Left renal cortex interstitium (tissue), 4 donors: ENCODE measurements around the gene BRCC3. TPM values are rescaled to one million over a fixed set of nuclear protein-coding genes. Genes with fewer than 3 reads are reported as not detected.

Experiments used
- DNase-seq, 4 donors: peaks; one replicate each; pipeline ENCODE4 v3.0.0-alpha.2; 2013; ENCODE audit warnings: low read depth in 4 of 4, low spot score in 2 of 4, missing footprints in 1 of 4
- polyA plus RNA-seq, 4 donors: library from polyadenylated mRNA; unstranded; fragments of 120-200 nt; gene quantifications; one replicate each; pipeline ENCODE4 v1.2.1, GENCODE V29; 2013; ENCODE audit not compliant: insufficient read length in 4 of 4

Gene BRCC3
- polyA plus RNA-seq, 4 donors: 25.1 to 30.5 (median 27.6) TPM

DNA sequence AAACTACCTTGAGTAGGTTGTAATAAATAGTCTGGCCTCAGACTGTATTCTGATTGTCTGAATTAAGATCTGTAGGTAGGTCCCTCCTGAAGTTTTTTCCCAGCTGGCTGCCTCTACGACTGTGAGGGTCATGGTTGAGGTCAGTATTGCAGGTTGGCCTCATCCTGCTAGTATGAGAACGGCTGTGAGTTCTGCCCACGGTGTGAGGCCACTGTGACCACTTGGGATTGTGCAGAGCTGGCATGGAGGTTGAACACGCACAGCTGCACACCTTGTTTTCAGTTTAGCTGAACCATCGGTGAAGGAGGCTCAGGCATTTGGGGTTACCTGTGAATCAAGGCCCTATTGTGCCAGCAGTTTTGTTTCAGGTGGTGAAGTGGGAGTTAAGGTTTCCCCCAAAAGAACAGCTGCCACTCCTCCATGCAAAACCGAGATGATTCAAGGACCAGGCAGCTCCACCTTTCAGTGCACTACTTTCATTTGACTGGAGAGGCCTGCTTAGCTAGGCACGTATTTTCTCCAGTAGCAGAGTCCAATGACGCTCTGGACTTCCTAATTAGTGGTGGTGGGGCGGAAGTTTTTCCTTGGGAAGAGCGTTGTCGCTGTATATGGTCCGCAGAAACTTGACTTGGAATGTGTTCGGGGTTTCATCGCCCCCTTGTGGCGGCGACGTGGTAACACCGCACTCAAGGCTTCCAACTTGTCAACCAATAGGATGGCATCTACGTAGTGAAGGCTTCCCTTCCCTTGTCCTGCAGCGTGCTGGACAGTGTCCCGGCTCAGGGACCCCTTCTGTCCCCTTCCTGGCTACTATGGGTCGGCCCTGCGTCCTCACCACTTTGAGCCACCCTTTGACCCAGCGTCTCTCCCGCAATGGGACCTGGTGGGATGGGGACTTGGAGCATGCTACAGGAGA is 14.2 kb upstream of the BRCC3 start:
- peak in 3 of 4 donors; percentile 34 to 53 (median 50) for DNase-seq

DNA sequence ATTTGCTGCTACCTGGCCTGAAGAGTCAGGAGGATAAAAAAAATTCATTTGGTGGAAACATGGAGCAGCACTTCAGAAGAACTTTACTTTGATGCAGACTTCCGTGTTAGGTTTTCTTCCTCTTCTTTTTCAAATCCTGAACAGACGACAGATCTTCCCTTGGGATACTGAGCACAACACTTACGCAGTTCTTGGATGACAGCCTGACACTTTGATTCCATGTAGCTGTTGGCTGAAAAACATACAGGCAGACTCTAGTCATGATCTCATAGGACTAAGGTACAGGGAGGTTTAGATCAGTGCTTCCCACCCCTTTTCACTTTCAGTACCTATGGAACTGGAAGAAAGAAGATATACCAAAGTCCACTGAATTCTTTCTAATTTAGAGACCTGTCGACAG is 9.5 kb upstream of the BRCC3 start:
- DNase-seq: no peak

DNA sequence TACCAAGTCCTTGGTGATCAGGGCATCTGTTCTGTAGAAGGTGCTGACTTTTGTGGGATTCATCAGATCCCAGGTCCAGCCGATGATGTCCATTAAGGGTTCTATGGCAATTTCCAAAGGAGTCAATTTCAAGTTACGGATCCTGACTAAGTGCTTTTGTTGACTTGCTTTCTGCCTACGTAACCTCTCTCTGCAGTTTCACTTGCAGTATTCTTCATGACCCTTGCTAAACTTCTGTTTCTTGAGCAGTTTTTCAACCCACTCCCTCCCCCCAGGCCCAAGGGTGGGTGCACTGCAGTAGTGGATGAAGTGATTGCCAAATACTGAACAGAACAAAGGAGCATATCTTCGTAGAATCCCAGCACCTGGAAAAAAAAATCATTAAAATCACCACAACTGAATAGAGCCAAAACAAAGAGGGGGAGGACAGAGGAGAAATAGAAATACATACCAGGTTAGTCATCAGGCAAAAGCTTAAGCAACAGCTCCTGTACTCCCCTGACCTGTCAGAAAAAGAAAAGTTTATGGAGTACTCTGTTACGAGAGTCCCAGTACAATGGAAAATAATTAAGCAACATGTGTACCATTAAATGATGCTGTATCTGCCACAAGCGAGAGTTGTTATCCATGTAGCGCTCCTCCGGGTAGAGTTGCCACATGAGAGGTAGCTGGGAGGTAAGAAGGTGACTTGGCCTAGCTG is 6.1 kb upstream of the BRCC3 start:
- no peak for DNase-seq

DNA sequence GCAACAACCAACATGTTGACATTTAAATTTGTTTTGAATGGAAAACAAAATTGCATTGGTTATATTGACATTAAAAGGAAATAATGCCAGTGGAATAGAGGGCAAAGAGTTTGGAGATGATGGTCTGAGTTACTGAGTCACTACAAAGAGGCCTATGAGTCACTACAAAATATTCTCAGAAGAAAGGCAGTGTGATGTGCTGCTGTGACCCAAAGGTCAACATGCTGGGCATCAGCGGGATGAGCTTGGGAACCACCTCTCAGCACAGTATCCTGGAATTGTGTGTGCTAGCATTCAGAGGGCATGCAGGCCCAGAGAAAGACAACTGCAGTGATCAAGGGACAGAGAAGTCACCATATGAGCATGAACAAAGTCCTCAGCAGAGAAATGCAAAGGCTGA is 3.1 kb upstream of the BRCC3 start:
- no peak for DNase-seq

DNA sequence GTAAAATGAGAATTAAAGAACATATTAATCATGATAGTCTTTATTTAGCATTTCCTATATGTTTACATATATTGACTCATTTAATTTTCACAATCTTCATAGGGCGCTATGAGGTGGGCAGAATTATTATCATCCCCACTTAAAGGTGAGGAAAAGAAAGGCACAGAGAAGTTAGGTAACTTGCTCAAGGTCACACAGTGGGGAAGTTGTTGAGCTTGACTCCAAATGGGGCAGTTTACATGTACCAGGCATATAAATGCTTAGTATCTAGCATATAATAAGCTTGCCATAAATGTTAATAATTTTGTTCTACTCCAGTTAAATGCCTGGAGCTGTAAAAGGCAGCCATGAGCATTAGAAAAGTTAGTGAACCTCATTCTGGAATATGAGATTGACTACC is 1.9 kb upstream of the BRCC3 start:
- DNase-seq: no peak

DNA sequence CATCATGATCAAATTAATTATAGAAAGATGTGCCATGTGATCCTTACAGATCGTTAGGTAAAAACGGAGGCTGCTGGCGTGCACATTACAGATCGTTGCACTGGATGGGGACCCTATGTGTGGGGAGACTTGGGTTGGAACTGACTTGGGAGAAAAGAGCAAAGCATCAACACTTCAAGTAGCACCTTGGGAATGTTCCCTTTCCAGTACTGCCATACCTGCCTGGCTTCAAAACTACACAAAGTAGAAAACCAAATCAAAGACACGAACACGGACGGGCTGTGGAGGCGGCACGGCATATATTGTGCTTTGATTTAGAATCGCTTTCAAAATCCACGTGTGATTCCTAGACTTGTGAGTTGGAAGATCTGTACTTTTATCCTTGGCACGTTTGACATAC is 1.3 kb upstream of the BRCC3 start:
- DNase-seq: no peak

DNA sequence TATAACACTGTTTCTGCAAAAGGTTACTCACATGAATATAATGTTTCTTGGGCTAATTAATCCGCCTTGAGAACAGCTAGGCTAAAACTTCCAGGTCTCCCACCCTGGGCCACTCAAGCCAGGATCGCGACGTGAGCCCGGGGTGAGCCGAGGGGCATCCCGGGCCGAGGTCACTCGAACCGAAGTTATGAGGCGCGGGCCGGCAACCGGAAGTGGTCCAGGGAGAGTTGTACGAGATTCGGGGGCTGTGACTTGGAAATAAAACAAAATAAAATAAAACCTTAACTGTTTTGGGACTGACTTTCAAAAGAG is 689 bp upstream of the BRCC3 start:
- peak in 1 of 4 donors; percentile 22 for DNase-seq

DNA sequence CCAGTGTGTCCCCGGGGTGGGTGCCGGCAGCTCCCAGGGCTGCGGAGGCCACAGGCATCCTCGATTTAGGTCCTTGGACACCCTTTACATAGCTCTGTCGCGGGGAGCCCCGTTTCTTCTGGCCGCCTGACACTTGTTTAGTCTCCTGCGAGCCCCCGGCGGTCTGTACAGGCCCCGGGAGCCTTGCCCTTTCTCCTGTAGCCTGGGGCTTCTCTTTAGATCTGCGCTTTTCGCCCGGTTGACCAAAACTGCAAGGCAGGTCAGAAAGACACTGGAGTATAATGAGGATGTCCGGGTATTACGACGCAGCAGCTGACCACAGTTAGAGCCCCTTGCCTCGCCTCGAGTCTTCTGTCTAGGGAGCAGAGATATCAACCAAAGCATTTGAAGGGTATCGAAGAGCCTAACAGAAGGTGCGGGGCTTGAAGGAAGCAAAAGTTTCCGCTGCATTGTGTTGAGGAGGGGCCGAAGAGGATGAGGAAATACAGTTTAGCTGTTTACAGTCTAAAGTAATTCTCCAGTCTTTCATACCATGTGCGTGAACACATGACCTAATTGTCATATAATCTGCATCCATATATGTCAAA is 479 bp downstream of the BRCC3 start:
- DNase-seq: no peak

DNA sequence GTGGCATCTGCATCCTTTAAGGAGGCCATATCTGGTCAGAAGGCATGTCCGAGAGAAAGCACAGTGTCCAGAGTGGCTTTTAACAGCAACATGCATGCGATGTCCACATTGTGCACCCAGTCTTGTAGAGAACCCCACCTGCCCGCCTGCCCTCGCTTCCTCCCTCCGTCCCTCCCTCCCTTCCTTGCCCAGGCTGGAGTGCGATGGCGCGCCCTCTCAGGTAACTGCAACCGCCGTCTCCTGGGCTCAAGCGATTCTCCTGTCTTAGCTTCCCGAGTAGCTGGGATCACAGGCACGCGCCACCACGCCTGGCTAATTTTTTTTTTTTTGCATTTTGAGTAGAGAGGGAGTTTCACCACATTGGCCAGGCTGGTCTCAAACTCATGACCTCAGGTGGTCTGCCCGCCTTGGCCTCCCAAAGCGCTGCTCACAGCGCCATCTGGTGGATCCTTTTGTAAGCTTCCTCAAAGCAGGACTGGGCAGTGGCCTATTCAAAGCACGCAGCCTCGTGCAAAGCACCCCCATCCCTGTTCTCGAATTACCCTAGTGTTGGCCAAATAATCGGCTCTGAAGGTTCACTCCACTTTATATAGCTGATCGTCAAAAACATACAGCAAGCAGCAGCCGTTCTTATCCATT is 15.0 kb downstream of the BRCC3 start:
- DNase-seq: no peak

DNA sequence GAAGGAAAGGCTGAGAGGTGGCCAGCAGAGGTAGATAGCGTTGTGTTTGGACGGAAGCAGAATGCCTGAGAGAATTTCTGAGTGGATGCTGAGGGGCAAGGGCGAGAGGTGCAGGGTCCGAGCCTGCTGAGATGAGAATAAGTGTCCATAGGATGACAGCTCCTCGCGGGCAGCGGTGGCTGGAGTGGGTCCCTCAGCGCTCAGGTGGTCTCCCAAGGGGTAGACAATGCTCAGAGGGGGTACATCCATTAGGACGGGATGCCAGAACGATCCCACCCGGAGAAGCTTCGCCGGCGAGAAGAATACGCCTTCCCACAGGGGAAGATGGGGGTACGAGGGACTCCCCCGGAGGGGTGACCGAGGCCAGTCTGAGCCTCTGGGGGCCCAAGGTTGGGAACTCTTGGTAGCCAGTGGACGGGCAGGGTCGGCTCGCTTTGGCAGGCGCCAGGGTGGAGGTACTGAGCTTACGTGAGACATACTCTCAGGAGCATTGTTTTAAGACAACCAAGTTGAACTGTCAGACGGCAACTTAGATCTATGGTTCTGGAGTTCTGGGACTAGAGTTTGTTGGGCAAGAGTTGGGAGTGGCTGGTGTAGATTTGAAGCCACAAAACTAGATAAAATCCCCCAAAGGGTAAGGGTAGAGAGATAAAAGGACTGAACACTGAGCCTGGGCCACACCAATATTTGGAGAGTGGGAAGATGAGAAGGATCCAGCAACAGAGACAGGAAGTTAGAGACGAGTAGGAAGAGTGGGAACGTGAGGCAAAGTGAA is 15.8 kb downstream of the BRCC3 start:
- DNase-seq: no peak

DNA sequence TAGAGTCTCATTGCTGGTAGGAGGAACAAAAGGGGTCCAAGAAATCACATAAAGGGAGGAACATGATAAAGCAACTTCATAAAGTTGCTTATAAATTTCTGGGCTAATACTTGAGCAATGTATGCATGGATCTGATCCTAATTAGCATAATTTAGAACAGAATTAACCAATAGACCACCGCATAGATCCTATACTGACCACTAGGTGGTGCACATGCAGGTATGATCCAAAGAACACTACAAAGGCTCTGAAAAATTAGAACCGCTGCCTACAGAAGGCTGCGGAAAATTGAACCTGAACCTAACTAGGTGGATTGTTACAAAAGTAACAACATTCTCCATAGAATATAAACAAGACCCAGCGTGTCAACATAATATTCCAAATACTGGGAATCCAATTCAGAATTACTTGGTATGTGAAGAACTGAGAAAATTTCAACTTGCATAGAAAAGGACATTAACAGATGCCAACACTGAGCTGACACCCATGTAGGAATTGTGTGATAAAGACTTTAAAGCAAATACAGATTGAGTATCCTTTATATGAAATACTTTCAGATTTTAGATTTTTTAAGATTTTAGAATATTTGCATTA is 23.3 kb downstream of the BRCC3 start:
- DNase-seq: no peak

DNA sequence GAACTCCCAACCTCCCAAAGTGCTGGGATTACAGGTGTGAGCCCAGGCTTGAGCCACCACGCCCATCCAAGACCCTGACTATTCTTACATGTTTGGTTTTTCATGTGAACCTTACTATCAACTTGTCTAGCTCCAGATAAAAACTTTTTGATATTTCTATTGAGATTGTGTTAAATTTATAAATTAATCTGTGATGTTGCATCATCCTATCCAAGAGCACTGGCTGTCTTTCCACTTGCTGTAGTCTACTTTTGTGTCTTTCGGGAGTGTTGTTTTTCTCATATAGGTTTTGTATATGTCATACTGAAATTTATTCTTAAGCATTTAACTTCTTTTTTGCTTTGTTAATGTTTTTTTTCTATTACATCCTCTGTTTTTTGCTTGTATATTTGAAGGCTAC is 34.6 kb downstream of the BRCC3 start:
- no peak for DNase-seq

DNA sequence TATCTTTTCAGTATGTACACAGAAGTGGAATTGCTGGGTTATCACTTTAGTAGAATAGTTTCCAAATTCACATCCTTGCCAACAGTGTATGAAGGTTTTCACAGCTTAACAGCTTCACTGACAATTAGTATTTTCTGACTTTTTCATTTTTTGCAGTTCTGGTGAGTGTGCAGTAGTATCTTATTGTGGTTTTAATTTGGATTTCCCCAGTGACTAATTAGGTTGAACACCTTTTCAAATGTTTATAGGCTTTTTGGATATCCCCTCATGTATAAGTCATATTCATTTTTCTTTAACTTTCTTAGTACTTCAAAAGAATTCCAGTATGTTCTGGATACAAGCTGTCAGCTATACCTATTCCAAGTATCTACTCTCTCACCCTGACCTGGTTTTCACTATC is 37.1 kb downstream of the BRCC3 start:
- no peak for DNase-seq

DNA sequence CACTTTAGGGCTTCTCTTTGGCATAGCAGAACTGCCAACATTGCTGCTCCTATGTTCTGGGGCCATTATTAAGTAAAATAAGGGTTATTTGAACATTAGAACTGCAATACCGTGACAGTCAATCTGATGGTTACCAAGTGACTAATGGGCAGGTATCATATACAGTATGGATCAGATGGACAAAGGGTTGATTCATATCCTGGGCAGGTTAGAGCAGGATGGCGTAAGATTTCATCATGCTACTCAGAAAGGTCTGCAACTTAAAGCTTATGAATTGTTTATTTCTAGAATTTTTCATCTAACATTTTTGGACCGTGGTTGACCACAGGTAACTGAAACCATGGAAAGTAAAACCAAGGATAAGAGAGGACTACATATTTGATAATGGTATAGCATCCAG is 40.9 kb downstream of the BRCC3 start:
- no peak for DNase-seq

DNA sequence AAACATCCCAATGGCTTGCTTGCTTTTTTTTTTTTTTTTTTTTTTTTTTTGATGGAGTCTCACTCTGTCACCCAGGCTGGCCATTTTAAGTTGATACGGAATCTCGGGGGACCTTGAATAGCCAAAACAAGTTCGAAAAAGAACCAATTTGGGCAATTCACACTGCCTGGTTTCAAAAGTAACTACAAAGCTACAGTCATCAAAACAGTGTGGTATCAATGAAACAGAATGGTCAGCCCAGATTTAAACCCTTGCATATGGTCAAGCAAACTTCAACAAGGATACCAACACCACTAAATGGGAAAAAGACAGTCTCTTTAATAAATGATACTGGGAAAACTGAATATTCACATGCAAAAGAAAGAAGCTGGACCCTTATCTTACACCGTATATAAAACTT is 41.8 kb downstream of the BRCC3 start:
- no peak for DNase-seq

DNA sequence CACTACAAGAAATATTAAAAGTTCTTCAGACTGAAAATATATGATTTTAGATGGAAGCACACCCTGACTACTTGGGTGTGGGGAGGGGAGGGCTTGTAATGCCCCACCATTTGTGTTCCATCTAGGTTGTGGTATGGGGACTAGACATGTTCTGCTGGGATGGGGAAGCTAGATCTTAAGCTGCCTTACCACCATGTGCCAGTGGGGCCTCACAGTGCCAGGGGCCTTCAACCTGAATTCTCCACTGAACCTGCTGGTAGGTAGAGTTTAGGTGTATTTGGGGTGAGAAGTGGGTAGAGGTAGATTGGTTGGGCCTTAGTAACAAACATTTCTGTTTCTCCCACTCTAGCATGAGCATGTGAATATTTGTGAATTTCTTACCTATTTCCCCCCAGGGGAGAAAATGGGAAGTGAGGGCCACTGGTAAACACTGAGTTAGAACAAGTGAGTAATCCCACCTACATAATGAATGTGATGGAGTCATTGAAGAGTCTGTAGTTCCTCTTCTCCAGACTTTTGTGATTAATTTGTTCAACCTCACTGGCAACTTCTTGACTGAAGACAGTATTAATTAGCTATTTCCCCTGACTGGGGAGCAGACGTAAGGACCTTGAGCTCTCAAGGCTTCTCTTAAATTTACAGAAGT is 44.0 kb downstream of the BRCC3 start:
- DNase-seq: no peak

DNA sequence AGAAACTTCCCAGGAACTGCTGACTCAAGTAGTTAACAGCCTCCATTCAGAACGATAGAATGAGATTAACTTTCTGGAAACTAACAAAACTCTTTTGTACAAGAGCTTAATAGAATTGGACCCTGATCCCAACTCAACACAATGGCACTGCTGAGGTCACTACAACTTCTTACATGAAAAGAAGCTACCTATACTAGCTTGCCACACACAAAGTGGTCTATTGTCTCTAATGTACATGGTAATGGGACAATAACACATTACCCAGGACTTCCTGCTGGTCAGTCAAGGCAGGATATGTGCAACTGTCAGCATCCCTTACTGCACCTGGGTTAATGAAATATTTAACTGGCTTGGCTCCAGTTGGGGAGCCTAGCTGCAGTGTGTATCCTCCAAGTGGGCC is 56.2 kb downstream of the BRCC3 start:
- no peak for DNase-seq

DNA sequence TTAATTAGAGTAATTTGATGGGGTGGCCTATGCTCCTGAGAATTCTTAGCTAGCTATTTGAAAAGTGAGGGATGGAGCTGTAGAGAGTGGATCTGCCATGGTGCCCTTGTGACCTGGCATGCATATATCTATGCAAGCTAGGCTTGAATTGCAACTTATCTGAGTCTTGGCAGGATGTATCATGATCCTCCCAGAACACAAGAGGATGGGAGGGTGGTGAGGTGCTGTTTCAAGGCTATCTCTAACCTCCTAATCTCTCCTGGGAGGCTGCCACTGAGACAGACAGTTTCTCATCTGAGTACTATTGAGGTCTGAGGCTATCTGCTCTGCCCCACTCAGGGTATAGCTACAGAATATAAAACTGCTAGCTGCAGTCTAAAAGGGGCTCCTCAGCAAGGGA is 56.6 kb downstream of the BRCC3 start:
- DNase-seq: no peak

DNA sequence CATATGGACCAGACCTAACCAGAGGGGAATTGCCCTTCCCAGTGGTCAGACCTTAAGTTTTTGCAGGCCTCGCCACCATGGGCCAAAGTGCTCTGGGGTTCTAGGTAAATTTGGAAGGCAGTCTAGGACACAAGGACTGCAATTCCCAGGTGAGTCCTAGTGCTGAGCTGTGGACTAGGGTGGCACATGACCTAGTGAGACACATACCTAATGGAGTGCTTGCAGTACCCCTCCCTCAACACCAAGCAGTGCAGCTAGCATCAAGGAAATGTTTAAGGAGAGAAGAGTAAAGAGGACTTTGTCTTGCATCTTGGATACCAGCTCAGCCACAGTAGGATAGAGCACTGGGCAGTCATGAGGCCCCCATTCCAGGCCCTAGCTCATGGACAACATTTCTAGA is 60.8 kb downstream of the BRCC3 start:
- DNase-seq: no peak

DNA sequence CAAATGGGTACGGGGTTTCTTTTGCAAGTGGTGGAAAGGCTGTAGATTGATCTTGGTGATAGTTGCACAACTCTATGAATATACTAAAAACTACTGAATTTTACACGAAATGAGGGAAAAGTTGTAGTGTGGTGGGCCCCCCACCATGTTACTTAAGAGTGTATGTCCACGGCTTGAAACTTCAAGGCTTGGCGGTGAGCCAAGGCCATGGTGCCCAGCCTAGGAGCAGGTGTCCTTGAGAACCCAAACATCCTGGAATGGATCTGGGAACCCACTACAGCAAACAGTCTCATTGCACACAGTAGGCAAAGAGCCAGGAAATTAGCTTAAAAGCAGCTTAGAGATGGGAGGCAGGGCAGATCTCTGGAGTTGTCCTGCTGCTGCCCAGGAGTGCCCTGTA is 62.9 kb downstream of the BRCC3 start:
- DNase-seq: no peak
